ENCODE measurements around the gene NTM.
"Not testable (repeated sequence)": the region's sequence is repeated elsewhere in the genome, so short reads cannot be mapped to it uniquely, and the experiment has no call there.

The NTM gene

DNA sequence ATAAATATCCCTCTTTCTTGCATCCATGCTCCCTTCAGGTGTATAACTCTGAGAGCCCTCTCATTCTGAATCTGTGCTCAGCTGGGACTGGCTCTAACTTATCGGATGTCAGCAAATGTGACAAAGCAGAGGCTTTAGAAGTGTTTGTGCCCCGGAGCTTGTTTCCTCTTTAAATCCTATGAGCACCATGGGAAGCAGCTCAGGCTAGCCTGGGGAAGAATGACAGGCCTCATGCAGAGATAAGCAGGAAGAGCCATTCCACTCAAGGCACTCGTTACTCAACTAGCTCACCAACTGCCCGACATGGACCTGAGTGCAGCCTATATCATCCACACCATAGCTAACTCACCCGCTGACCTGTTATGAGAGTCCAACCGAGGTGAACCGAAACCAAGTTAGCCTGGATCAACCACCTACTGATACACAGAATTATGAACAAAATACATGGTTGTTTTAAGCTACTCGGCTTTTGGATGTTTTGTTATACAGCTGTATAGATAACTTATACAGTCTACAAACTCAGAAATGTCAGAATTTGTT lies 990.7 kb downstream of the NTM start:
- DNase-seq (ENCODE audit: low read depth in 2 of 2, low spot score in 1 of 2), result no peak

DNA sequence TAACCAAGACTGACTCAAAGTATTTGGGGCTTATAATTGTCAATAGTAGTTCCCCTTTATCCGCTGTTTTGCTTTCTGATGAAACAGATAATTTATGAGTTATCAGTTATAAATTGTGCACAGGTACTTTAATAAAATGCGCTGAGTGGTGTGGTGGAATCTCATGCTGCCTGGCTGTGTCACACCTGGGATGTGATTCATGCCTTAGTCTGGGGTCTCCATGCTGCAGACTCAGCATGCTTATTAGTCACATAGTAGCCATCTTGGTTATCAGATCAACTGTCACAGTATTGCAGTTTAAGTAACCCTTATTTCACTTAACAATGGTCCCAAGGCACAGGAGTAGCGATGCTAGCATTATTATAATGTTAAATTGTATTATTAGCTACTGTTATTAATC lies 995.2 kb downstream of the NTM start:
- DNase-seq (ENCODE audit: low read depth in 2 of 2, low spot score in 1 of 2), result no peak

DNA sequence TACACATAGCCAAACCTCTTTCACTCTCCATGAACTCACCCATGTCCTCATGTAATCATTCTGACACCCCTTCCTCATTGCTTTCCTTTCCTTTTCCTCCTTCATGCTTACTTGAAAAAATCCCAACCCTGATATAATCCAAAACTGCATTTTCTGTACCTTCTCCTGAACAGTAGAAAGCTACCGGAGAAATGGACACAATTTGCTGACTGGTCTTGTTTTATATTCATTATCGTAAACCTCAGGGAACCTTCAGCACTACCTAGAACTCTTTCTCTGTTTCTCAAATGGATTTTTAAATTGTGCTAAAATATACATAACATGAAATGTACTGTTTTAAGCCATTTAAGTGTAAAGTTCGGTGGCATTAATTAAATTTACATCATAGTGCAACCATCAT lies 996.9 kb downstream of the NTM start:
- no peak for DNase-seq (ENCODE audit: low read depth in 2 of 2, low spot score in 1 of 2)

DNA sequence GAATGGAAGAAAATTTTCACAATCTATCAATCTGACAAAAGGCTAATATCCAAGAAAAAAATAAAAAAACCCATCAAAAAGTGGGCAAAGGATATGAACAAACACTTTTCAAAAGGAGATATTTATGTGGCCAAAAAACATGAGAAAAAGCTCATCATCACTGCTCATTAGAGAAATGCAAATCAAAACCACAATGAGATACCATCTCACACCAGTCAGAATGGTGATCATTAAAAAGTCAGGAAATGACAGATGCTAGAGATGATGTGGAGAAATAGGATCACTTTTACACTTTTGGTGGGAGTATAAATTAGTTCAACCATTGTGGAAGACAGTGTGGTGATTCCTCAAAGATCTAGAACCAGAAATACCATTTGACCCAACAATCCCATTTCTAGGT lies 999.7 kb downstream of the NTM start:
- not testable (repeated sequence) for DNase-seq (ENCODE audit: low read depth in 2 of 2, low spot score in 1 of 2)

DNA sequence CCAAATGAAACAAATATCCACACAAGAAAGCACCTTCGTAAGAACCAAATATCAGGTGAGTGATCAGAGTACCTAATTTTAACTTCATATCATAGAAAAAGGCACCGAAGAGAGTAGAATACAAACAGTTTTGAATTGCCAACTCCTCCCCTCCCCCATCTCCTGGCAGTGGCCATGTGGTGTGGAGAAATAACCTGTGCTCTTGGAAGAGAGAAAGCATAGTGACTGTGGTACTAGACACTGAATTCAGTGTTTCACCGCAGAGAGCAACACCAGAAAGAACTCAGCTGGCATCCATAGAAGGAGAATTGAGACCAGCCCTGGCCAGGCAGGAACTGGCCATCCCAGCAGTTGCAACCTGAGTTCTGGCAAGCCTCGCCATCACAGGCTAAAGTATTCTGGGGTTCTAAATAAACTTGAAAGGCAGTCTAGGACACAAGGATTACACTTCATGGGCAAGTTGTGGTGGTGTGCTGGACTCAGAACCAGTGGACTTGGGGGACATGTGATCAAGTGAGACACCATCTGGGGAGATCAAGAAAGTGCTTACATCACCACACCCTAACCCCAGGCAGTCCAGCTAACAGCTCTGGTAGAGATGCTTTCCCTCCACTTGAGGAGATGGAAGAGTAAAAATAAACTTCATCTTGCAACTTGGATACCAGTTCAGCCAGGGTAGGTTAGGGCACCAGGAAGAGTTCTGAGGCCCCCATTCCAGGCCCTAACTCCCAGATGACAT lies 1003.2 kb downstream of the NTM start:
- DNase-seq (ENCODE audit: low read depth in 2 of 2, low spot score in 1 of 2), result no peak

DNA sequence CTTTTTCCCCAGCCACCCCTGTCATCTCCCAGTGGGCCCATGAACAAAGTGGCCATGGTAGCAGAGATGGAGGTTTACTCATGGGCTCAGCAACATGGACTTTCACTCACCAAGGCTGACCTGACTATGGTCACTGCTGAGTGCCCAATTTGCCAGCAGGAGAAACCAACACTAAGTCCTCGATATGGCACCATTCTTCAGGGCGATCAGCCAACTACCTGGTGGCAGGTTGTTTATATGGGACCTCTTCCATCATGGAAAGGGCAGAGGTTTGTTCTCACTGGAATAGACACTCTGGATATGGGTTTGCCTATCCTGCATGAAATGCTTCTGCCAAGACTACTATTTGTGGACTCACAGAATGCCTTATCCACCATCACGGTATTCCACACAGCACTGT lies 1009.1 kb downstream of the NTM start:
- DNase-seq (ENCODE audit: low read depth in 2 of 2, low spot score in 1 of 2), result no peak
